OCI-LY3 (cell line): ENCODE measurements around the gene SPDEF.

Source experiments
- CTCF ChIP-seq: fragments of 200-600, 300-600 bp; sonication (generic); IDR thresholded peaks from 2 replicates; pipeline ENCODE4 v1.5.1; 2014; ENCODE audit warnings: antibody characterized with exemption, low read length, low read depth
- EZH2phosphoT487 ChIP-seq: fragments of 200-600 bp; shearing (Covaris generic); IDR thresholded peaks from 2 replicates; pipeline ENCODE4 v1.6.1; 2018; ENCODE audit warnings: antibody characterized with exemption, mixed run types, low read depth

GRCh38 chr6:34531580-34532201, 24.4 kb downstream of the SPDEF start:
- TF ChIP-seq CTCF (no peak), EZH2phosphoT487 (no peak)
